SK-N-SH treated with all-trans-retinoic acid at 6 μM for 48 hours (cell line): ENCODE results near the gene PCBP3.

Experiments used
- ATAC-seq: fragments of 200-7000 bp; cut with Tn5 transposase; 3 replicates; pipeline ENCODE4 v1.9.1; 2020; ENCODE audit warnings: mild to moderate bottlenecking, moderate library complexity
- ARNTL ChIP-seq: fragments of 450-650 bp; formaldehyde crosslinking; IDR thresholded peaks from 2 replicates; pipeline ENCODE4 v1.5.0; 2020; ENCODE audit warnings: low read depth, mild to moderate bottlenecking, moderate library complexity, borderline replicate concordance
- BACH2 ChIP-seq: fragments of 250-450 bp; sonication (Bioruptor Pico); IDR thresholded peaks from 2 replicates; pipeline ENCODE4 v1.9.0; 2021; ENCODE audit warnings: mild to moderate bottlenecking, borderline replicate concordance
- CREB5 ChIP-seq: fragments of 250-450 bp; sonication (Bioruptor Pico); IDR thresholded peaks from 2 replicates; pipeline ENCODE4 v1.5.1; 2020; ENCODE audit warnings: low read depth, mild to moderate bottlenecking, moderate library complexity
- CSDC2 ChIP-seq: fragments of 250-450 bp; sonication (Bioruptor Pico); IDR thresholded peaks from 2 replicates; pipeline ENCODE4 v1.5.0; 2020; ENCODE audit warnings: mild to moderate bottlenecking, moderate library complexity
- ESRRG ChIP-seq: fragments of 250-450 bp; sonication (Bioruptor Pico); IDR thresholded peaks from 2 replicates; pipeline ENCODE4 v1.6.1; 2021; ENCODE audit warnings: mild to moderate bottlenecking
- ISL1 ChIP-seq: fragments of 250-450 bp; sonication (Bioruptor Pico); IDR thresholded peaks from 2 replicates; pipeline ENCODE4 v2.1.2; 2022; ENCODE audit warnings: mild to moderate bottlenecking, moderate library complexity
- OSR1 ChIP-seq: fragments of 250-450 bp; sonication (Bioruptor Pico); IDR thresholded peaks from 2 replicates; pipeline ENCODE4 v1.8.0; 2022; ENCODE audit warnings: moderate library complexity, mild to moderate bottlenecking, inconsistent platforms
- PPARA ChIP-seq: fragments of 250-450 bp; sonication (Bioruptor Pico); IDR thresholded peaks from 2 replicates; pipeline ENCODE4 v1.5.0; 2020; ENCODE audit warnings: mild to moderate bottlenecking, borderline replicate concordance
- RARB ChIP-seq: fragments of 250-450 bp; sonication (Bioruptor Pico); IDR thresholded peaks from 2 replicates; pipeline ENCODE4 v1.8.0; 2021; ENCODE audit warnings: mild to moderate bottlenecking, moderate library complexity
- SNAI2 ChIP-seq: fragments of 250-450 bp; sonication (Bioruptor Pico); IDR thresholded peaks from 2 replicates; pipeline ENCODE4 v1.5.0; 2020; ENCODE audit warnings: mild to moderate bottlenecking, moderate library complexity
- TCF4 ChIP-seq: fragments of 250-450 bp; sonication (Bioruptor Pico); IDR thresholded peaks from 2 replicates; pipeline ENCODE4 v1.8.0; 2021; ENCODE audit warnings: mild to moderate bottlenecking, moderate library complexity, borderline replicate concordance
- TOX ChIP-seq: fragments of 250-450 bp; sonication (Bioruptor Pico); IDR thresholded peaks from 2 replicates; pipeline ENCODE4 v1.8.0; 2021; ENCODE audit warnings: mild to moderate bottlenecking, moderate library complexity, borderline replicate concordance
- ZC3H10 ChIP-seq: fragments of 250-450 bp; sonication (Bioruptor Pico); IDR thresholded peaks from 2 replicates; pipeline ENCODE4 v1.5.1; 2021; ENCODE audit warnings: mild to moderate bottlenecking, moderate library complexity
- ZFP3 ChIP-seq: fragments of 250-450 bp; sonication (Bioruptor Pico); IDR thresholded peaks from 2 replicates; pipeline ENCODE4 v1.5.0; 2020; ENCODE audit warnings: mild to moderate bottlenecking, moderate library complexity
- ZFP30 ChIP-seq: fragments of 450-650 bp; formaldehyde crosslinking; IDR thresholded peaks from 2 replicates; pipeline ENCODE4 v1.5.0; 2022; ENCODE audit warnings: mild to moderate bottlenecking, moderate library complexity
- ZNF565 ChIP-seq: fragments of 450-650 bp; formaldehyde crosslinking; conservative IDR thresholded peaks from 2 replicates; pipeline ENCODE4 v1.5.0; 2020; ENCODE audit warnings: low read depth, mild to moderate bottlenecking, moderate library complexity
- ZNF70 ChIP-seq: fragments of 450-650 bp; formaldehyde crosslinking; IDR thresholded peaks from 2 replicates; pipeline ENCODE4 v1.5.0; 2020; ENCODE audit warnings: mild to moderate bottlenecking, moderate library complexity
- ZNF8 ChIP-seq: fragments of 450-650 bp; formaldehyde crosslinking; IDR thresholded peaks from 2 replicates; pipeline ENCODE4 v1.5.0; 2020; ENCODE audit warnings: mild to moderate bottlenecking, moderate library complexity
- TF ChIP-seq, protein P1 (sequence below): fragments of 250-450 bp; sonication (Bioruptor Pico); IDR thresholded peaks from 2 replicates; pipeline ENCODE4 v1.5.1; 2021; ENCODE audit warnings: mild to moderate bottlenecking, moderate library complexity
- TF ChIP-seq, protein P2 (sequence below): fragments of 250-450 bp; sonication (Bioruptor Pico); IDR thresholded peaks from 2 replicates; pipeline ENCODE4 v1.5.0; 2020; ENCODE audit warnings: mild to moderate bottlenecking, moderate library complexity

The PCBP3 gene

DNA sequence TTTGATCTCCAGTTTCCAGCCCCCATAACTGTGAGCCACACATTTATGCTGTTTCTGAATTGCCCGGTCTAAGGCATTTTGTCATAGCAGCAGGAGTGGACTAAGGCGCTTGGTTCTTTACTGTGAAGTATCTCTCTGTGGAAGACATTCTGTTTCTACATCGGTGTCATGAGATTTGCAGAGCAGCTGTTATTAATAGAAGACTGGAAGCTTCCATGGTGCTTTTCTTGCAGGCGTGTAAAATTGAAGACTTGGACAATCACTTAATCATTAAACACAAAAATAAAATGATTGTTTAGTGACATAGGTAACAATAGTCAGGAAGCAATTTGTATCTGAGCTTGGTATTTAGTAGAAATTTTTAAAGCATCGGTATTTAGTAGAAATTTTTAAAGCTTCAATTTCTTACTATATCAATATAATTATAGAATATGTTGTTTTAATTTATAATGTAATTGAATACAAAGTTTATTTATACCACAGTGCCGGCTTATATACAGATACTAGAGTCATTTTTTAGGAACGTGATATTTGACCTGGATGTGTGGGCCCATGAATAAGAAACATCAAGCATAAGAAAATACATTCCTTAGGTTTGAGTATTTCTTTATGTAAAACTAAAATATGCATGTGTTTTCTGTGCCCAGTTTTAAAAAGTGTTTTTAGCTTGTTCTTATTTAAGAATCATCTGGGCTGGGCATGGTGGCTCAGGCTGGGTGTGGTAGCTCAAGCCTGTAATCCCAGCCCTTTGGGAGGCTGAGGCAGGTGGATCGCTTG, 277.5 kb downstream of the PCBP3 start:
- no peak for TF ChIP-seq BACH2 (CRISPR knock-in tag)
- TF ChIP-seq TOX (CRISPR knock-in tag): no peak
- TF ChIP-seq, protein P1, sequence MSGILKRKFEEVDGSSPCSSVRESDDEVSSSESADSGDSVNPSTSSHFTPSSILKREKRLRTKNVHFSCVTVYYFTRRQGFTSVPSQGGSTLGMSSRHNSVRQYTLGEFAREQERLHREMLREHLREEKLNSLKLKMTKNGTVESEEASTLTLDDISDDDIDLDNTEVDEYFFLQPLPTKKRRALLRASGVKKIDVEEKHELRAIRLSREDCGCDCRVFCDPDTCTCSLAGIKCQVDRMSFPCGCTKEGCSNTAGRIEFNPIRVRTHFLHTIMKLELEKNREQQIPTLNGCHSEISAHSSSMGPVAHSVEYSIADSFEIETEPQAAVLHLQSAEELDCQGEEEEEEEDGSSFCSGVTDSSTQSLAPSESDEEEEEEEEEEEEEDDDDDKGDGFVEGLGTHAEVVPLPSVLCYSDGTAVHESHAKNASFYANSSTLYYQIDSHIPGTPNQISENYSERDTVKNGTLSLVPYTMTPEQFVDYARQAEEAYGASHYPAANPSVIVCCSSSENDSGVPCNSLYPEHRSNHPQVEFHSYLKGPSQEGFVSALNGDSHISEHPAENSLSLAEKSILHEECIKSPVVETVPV: no peak
- TF ChIP-seq CREB5 (CRISPR knock-in tag): no peak
- TF ChIP-seq OSR1: no peak
- no peak for TF ChIP-seq ZNF565 (CRISPR knock-in tag)
- TF ChIP-seq ZFP3 (CRISPR knock-in tag): no peak
- TF ChIP-seq ZNF8: no peak
- TF ChIP-seq PPARA (CRISPR knock-in tag): no peak
- no peak for TF ChIP-seq ESRRG (CRISPR knock-in tag)
- no peak for TF ChIP-seq RARB (CRISPR knock-in tag)
- TF ChIP-seq CSDC2 (CRISPR knock-in tag): no peak
- TF ChIP-seq TCF4 (CRISPR knock-in tag): no peak
- TF ChIP-seq, protein P2, sequence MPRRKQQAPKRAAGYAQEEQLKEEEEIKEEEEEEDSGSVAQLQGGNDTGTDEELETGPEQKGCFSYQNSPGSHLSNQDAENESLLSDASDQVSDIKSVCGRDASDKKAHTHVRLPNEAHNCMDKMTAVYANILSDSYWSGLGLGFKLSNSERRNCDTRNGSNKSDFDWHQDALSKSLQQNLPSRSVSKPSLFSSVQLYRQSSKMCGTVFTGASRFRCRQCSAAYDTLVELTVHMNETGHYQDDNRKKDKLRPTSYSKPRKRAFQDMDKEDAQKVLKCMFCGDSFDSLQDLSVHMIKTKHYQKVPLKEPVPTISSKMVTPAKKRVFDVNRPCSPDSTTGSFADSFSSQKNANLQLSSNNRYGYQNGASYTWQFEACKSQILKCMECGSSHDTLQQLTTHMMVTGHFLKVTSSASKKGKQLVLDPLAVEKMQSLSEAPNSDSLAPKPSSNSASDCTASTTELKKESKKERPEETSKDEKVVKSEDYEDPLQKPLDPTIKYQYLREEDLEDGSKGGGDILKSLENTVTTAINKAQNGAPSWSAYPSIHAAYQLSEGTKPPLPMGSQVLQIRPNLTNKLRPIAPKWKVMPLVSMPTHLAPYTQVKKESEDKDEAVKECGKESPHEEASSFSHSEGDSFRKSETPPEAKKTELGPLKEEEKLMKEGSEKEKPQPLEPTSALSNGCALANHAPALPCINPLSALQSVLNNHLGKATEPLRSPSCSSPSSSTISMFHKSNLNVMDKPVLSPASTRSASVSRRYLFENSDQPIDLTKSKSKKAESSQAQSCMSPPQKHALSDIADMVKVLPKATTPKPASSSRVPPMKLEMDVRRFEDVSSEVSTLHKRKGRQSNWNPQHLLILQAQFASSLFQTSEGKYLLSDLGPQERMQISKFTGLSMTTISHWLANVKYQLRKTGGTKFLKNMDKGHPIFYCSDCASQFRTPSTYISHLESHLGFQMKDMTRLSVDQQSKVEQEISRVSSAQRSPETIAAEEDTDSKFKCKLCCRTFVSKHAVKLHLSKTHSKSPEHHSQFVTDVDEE (CRISPR knock-in tag): no peak
- no peak for TF ChIP-seq ARNTL
- no peak for TF ChIP-seq ZC3H10 (CRISPR knock-in tag)
- no peak for TF ChIP-seq ZNF70
- ATAC-seq: no peak

- TF ChIP-seq ZNF8 (no peak), TOX (CRISPR knock-in tag) (no peak), OSR1 (no peak), ZFP30 (CRISPR knock-in tag) (no peak), ISL1 (CRISPR knock-in tag) (no peak), CREB5 (CRISPR knock-in tag) (no peak), PPARA (CRISPR knock-in tag) (no peak), ARNTL (no peak), ZC3H10 (CRISPR knock-in tag) (no peak)
- TF ChIP-seq, protein P2 (CRISPR knock-in tag): no peak
- no peak for ATAC-seq
Measured at GRCh38 chr21:45921917-45922316, 278.4 kb downstream of the PCBP3 start.

- TF ChIP-seq SNAI2 (CRISPR knock-in tag) (no peak), CSDC2 (CRISPR knock-in tag) (no peak), PPARA (CRISPR knock-in tag) (no peak), ESRRG (CRISPR knock-in tag) (no peak)
- ATAC-seq: no peak
Measured at GRCh38 chr21:45922648-45923047, 279.1 kb downstream of the PCBP3 start.
